Measurements from ENCODE around the gene ST7.

ST7 gene

DNA sequence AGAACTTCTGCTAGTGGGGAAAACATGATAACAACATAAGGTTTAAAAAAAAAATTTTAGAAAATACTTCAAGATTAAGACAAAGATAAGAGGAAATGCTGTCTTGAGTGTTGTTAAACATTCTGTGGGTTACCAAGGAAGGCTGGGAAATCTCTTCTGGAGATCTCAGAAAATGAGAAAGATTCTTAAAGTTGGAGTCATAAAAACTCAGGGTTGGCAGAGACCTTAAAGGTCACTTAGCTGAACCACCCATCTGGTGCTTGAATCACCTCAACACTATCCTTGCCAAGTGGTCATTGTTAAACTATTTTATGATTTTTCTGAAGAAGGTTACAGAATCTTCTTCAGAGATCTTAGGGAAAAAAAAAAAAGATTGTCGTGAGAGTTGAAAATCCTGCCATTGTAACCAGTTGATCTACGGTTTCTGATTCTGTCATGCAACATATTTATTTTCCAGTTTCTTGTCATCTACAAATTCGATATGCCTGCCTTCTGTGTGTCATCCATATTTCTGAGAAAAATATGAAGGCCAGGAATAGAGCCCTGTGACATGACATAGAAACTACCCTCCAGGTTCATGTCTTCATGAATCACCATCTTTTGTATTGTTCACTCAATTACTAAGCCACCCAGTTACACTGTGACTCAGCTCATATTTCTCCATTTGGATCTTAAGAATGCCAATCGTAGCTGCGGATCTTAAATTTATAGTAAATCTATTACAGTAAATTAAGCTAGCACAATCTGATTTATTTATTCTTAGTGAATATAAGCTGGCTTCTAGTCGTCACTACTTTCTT, 179.2 kb downstream of the ST7 start:
- no peak for DNase-seq (ENCODE audit: low read depth)

DNA sequence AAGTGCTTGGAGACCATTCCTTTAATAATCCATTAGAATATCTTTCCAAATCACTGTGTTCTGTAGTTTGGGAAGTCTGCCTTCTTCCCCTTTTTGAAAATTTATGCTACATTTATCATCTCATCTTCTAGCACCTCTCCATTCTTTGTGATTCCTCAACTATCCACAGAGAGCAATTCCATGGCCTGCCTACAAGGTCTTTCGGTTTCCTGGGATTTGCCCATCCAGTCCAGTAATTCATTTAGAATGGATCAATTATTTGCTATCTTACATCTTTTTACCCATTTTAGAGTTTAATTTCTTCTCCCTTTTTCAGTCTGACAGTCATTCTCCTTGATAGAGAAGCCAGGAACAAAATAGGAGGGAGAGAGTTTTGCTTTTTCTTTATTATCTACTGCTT, 179.8 kb downstream of the ST7 start:
- no peak for DNase-seq (ENCODE audit: low read depth)

DNA sequence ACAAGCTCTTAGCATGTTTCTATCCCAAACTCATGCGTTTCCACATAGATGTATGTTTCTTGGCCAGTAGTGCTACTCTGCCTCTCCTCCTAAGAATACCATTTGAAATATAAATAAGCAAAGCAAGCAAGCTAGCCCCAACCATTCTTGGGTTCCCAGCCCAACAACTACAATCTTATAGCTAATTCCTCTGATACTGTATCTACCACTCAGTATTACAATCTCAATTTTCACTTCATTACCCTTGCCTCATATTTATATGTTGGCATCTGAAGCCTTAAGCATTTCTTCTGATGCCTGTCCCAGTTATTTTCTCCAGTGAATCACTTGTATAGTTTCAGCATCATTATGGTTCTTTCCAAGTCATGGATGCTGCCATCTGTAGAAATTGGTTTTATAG, 181.1 kb downstream of the ST7 start:
- DNase-seq (ENCODE audit: low read depth): no peak

DNA sequence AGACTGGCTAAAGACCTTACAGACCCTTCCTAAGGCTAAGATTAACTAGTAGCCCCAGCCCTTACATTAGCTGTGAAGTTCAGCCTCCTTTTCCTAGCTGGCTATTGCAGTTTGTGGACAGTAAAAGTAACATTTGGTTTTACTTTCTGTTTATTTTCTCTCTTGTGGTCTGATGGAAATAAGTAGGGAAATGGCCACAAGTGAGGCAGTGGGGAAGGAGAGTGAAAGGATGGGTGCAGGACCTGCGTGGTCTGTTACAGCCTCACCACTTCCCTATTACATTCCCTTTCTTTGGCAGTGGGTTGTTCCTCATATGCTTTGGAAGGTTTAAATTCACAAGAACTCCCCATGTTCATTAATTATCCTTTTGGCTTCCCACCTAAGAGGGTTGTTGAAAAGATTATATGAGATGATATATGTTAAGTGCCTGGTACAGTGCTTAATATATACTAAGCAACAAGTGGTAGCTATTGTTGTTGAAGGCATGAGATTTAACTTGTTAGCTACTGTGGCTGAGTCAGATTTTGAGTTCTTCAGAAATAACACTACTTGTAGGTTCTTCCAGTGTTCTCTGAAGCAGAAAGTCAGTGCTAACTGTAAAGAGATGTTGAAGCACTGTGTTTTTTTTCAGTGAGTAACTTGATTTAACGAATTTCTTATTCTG, 181.7 kb downstream of the ST7 start:
- DNase-seq (ENCODE audit: low read depth): no peak

DNA sequence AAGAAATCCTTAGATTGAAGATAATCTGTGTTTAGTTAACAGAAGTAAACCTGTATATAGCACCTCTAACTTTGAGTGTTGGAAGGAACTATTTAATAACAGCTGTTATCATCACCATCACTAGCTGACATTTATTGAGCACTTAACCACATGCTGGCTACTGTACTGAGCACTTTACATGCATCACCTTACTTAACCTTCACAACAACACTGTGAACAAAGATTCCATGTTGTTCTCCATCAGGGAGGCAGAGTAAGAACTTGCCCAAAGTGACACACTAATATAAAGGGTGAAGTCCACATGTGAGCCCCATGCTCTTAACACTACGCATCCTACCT, 182.2 kb downstream of the ST7 start:
- DNase-seq (ENCODE audit: low read depth): no peak

DNA sequence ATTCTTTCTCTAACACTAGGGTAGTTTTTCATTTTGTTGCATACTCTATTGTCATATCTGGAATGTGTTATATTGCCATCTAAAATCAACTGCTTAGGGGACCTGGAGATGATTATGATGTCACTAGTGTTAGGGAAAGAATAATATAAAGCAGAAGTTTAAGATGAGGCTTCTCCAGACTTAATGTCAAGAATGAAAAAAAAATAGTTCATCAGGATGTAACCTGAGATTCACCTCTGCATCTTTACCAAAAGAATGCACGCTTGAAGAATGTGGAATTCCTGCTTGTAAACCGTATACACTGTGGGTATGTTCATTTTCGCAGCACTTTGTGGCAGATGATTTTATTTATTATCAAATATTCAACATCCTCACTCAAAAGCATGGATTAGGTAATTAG, 184.6 kb downstream of the ST7 start:
- DNase-seq (ENCODE audit: low read depth): no peak

DNA sequence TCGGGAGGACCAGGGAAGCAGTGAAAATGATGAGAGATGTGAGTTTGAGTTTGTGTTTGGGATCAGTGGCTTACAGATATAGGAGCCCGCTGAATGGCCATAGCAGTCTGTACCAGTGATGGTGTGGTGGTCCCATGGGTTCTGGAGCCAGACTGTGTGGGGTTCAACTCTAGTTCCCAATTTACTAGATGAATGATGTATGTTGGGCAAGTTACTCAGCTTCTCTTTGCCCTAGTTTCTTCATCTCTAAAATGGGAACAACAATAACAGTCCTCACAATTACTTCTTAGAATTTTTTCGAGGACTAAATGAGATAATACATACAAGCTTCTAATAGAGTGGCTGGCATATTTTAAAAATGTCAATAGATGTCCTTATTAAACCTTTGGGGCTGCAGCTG, 185.2 kb downstream of the ST7 start:
- DNase-seq (ENCODE audit: low read depth): no peak

DNA sequence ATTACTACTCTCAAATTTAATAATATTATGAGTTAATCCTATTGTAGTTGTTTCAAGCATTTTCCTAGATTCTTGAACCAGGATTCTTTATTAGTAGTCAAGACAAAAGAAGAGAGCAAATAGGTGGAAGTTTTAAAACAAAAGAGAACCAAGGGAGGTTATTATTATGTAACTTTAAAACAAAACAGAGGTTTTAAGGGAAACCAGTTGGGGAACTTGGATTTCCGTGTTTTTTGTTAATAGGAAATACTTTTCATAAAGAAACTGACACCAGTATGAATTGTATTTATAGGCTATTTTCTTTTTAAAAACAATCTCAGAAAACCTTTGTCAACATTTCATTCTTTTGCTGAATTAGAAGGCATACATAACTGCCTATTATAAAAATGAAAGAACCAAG, 185.7 kb downstream of the ST7 start:
- no peak for DNase-seq (ENCODE audit: low read depth)

DNA sequence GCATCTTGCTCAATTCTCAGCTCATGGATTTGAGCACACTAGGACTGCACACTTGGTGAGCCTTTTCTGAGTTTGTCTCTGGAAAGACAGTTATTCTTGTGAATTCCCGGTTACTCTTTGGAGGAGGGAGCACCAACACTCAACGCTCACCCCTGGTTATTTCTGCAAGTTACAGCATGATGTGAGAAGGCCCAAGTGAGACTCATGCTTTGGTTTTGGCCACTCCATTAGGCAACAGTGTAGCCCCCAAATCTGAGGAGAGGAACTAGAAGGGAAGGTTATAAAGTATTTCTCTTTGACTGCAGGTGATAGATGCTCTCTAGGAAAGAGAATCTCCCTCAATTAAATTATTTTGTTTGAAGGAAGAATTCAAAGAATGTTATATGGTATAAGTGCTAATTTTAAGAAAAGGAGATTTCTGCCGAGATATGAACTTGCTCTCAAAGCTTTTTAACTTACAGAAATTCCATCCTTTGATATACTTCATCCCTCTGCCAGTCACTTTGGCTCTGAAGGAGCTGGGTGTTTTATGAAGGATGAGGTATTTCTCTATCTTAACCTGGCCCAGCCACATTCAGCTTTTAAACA, 186.2 kb downstream of the ST7 start:
- no peak for DNase-seq (ENCODE audit: low read depth)

DNA sequence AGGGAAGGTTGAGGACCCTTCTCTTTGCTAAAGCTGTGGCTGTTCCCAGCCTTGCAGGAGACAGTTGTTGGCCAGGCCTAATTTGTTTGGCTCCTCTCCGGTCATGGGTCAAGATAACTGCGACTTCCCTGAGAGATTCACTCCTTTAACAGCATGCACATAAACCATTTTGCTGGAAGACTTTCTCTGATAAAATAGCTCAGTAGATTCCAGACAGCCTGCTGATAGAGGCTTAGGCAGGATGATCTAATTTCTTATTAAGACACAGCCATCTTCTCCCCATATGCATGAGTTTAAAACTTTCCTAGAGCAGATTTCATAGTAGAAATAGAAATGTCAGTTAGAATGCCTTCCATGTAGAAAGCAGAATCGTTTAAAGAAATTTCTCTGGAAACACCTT, 187.6 kb downstream of the ST7 start:
- no peak for DNase-seq (ENCODE audit: low read depth)

DNA sequence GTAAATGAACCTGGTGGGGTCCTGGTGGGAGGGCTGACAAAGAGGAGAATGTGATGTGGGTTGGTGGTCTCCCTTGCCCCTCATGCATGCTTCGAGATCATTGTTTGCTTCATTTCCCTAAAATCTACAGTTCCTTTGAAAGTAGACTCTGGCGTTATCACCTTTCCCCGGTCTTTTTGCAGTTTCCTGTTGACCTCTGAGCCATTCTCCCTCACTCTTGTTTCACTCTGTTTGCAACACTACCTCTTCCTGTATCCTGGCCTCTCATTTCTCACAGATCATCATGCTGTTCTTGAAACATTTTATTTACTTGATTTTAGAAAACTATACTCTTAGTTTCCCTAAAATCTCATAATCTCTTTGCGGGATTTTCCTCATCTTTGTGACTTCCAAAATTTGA, 189.8 kb downstream of the ST7 start:
- DNase-seq (ENCODE audit: low read depth): no peak

DNA sequence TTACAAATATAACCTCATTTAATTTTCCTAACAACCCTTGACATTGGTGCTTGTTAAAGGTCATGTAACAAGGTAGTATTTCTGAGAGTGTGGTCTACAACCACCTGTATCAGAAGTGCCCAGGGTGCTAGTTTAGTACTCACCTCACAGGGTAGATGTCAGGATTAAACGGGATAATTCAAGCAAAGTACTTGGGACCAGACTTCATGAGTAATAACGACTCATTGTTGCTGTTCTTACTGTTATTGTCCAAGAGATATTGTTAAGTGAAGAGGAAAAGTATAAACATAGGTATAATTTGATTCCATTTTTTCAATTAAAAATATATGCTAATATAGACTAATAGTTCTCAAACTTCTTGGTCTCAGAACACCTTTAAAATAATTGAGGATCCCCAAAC, 190.3 kb downstream of the ST7 start:
- DNase-seq (ENCODE audit: low read depth): no peak

DNA sequence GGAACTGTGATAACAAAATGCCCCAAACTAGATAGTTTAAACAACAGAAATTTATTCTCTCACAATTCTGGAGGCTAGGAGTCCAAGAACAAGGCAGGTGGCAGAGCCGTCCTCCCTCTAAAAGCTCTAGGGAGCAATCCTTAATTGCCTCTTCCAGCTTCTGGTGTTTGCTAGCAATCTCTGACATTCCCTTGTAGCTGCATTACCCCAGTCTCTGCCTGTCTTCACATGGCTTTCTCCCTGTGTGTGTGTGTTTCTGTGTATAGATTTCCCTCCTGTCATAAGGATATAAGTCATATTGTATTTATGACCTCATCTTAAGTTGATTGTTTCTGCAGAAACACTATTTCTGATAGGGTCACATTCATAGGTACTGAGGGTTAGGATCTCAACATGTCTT, 192.0 kb downstream of the ST7 start:
- DNase-seq (ENCODE audit: low read depth): no peak

DNA sequence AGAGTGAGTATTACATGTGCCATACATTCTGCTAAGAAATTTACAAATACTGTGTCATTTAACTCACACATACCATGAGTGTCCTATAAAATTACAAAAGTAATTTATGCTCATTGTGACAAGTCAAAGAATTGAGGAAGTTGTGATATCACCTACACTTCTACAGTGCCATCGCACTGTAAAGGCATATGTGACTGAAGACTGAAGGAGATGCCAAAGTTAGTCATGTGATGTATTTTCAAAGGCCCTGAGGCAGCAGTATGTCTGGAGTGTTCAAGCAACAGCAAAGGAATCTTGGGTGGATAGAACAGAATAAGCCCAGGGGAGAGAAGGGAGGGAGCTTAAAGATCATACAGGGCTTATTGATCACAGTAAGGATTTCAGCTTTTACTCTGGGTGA, 192.8 kb downstream of the ST7 start:
- no peak for DNase-seq (ENCODE audit: low read depth)

DNA sequence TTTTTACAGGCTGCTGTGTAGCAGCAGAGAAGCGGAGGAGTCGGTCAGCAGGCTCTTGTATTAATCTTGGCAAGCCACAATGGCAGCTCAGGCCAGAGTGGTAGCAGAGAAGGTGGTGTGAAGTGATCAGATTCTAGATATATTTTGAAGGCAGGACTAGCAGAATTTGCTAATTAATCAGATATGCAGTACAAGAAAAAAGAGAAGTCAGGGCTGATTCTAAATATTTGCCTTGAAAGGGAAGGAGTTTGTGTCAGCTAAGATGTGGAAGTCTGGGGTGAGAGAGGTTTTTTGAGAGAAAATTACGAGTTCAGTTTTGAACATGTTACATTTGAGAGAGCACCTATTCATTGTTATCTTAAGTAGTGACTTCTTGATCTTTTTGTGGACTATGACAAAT, 193.2 kb downstream of the ST7 start:
- DNase-seq (ENCODE audit: low read depth): no peak

DNA sequence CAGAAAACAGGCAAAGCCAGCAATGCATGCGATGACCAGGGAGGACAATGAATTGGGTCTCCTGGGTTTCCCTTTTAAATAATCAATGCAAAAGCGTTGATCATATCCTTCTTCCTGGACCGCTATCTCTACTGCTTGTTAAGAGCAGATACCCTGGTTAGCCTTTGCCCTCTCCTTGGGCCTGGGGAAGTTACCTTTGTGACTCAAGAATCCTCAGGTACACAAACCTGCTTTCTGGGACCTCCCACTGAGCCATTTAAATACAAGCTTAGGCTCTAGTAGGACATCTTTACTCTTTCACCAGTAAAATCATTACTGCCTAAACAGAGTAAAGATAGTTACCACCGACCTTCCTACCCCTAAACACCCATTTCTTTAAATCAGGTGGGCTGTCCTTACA, 195.7 kb downstream of the ST7 start:
- DNase-seq (ENCODE audit: low read depth): no peak

DNA sequence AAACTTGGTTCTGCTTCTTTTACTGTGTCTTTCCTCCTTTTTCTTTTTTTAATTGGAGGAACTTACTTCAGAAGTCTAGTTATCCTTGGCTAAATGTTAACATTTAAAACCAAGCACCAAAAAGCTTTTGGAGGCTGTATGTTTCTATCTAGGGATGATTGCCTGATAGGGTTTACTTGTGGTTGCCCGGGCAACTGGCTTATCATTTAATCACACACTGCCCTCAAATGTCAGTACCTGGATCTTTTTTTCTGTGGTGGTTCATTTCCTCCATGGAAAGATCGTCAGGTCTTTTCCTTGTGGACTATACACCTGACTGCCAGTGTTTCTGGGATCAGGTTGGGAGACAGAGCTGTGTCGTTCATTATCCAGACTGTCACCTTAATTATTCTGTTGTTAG, 196.4 kb downstream of the ST7 start:
- DNase-seq (ENCODE audit: low read depth): no peak

DNA sequence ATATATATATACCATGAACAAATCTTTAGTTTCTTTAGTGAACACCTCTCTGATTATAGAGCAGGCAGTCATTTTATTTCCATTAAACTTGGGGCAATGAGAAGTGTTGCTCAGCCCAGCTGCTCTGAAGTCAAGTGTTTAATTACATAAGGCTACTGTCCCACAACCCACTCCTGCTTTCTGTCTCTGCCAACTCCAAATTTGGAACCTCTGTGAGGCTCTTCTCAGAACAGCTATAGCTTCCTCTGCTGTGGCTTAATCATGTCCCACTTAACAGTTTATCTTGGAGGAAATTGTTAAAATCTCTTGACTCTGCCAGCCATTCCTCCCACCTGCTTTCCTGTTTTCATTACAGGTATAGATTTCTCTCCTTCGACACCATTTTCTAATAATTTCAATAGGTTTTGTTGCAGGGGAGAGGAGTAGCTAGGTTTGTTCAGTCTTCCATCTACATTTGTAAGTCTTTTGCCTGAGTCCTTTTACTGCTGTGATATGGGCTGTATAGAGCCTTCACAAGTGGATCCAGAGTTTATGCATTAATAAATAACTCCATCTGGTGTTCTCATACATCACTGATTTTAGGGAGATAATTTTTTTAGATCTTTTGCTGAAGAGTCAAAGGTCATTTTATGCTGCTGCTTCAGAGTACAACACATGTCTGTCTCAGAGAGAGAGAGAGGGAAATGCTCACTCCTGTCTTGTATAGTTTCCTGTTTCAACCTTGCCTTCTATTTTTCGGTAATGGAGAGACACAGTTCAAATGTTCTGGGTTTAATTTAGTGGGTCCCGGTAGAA, 199.1 kb downstream of the ST7 start:
- DNase-seq (ENCODE audit: low read depth): no peak

DNA sequence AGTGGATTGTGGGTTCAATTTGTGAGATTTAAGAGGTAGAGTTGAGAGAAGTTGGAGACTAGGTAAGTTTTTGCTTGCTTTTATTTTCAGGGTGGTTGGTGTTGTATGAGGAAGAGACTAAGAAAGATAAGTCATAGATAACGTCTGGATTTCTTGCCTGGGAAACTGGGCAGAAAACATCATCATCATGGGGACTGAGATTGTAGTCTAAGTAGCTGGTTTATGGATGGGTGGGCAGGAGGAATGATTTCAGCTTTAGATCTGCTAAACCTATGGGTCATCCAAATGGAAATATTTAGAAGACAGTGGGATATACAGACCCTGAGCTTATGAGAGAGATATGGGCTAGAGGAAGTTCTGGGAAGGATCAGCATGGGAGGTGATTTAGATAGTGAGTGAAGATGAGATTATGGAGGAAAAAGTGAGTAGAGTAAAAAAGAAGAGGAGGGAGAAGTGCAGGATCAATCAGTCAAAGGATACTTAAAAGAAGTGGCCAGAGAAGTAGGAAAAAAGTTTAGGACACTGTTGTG, 199.8 kb downstream of the ST7 start:
- DNase-seq (ENCODE audit: low read depth): no peak

DNA sequence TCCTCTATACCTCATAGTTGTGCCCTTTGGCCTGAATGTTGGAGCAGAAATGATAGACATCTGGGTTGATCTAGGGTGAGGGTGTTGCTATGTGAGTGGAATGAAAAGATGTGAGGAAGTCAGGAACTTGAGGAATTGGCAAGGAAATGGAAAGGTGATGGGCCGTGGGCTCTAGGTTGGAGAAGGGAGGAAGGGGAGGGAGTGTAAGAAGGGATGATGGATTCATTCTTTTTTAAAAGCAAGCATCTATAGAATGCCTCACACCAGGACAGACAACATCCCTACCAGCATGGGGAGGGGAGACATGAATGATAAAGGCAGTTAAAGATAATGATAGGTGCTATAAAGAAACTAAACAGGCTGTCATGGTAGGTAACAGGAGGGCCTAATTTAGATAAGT, 201.4 kb downstream of the ST7 start:
- no peak for DNase-seq (ENCODE audit: low read depth)

DNA sequence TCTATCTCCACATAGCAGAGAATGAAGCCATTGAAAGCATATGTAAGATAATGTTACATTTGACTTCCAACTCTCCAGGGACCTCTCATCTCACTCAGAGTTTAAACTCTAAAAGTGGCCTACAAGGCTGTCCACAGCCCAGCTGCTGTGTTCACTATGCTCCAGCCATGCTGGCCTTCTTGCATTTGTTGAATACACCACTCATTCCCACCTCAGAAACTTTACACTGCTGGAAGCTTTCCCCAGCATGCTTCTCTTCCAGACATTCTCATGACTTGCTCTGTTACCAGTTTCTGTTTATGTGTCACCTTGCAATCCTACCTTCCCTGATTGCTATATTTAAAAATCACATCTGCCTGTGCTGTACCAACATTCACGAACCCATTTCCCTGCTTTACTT, 202.4 kb downstream of the ST7 start:
- DNase-seq (ENCODE audit: low read depth): no peak

Measured in stimulated activated CD8-positive, alpha-beta memory T cell treated with anti-CD3 and anti-CD28 coated beads, Interleukin-12 subunit alpha, Interleukin-12 subunit beta, amount 100 ng/mL, for 1 hour (primary cell).